Activated effector memory CD4-positive, alpha-beta T cell treated with anti-CD3 and anti-CD28 coated beads, Interleukin-2, amount 50 U/mL, for 16 hours (primary cell): ENCODE data around the gene TSC22D1.

Source experiments
- DNase-seq: peaks from one replicate; pipeline ENCODE4 v3.0.0-alpha.2; 2020

The TSC22D1 gene

DNA sequence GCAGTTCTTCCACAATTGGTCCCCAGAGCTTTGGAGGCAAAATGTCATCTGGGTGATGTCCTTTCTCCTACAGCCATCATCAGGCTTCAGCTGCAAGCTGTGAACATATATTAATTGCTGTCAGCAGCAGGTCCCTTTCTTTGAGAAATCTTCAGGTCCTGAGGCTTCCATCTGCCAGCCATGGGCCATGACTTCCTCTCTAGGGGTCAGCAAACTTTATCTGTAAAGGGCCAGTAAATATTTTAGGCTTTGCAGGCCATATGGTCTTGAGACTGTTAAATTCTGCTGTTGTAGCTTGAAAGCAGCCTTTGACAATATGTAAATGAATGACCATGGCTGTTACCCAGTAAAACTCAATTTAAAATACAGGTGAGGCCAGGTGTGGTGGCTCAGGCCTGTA, 175.4 kb downstream of the TSC22D1 start:
- DNase-seq: no peak

DNA sequence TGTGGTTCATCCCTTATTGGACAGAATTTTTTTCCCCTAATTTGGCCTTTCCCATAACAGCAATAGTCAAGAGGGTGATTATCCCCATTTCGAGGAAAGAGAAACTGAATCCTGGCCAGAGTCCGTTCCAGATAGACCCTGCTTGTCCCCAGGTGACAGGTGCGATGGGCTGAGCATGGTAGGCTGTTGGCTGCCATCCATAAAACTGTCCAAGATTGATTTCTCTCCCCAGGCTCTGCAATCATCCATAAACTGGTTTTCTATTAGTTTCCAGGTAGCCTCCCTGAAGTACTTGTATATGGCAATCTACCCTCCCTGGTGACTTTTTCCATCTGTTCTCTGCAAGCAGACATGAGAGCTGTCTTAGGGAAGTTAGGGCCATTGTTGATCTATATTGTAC, 177.1 kb downstream of the TSC22D1 start:
- no peak for DNase-seq

DNA sequence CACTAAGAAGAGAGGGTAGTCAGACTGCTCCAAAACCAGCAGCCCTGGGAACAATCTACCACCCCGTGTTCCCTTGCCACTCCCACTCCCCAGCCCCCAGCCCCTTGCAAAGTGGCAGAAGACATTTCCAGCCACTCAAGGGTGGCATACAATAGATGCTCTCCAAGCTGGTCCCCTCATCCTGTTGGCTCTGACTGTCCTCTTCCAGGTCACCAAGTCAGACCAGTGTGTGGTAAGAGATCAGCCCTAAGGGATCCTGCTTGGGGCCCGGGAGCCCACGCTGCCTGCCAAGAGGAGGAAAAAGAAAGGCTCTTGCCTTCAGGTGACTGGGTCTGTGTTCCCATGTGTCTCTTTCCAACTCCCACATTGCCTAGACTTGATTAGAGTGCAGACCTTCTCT, 177.5 kb downstream of the TSC22D1 start:
- DNase-seq: no peak

DNA sequence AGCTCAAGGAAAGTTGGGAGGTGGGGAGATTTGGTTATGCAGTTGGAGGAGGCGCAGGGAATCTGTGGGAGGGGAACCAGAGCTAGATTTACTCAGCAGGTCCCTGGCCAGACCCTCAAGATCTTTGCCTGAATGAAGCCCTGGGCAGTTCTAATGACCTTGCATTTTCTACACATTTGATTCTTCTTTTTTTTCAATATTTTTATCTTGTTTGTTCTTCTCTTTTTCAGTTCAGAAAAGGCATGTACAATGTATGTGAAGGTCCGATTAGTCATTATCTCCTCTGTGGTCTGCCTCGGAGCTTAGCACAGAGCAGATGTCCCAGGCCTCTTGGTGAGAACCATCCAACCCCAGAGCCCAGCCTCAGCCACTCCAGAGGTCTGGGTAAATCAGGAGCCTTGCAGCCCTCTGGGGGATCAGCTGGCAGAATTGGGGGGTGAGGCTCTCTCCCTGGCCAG, 178.3 kb downstream of the TSC22D1 start:
- no peak for DNase-seq

DNA sequence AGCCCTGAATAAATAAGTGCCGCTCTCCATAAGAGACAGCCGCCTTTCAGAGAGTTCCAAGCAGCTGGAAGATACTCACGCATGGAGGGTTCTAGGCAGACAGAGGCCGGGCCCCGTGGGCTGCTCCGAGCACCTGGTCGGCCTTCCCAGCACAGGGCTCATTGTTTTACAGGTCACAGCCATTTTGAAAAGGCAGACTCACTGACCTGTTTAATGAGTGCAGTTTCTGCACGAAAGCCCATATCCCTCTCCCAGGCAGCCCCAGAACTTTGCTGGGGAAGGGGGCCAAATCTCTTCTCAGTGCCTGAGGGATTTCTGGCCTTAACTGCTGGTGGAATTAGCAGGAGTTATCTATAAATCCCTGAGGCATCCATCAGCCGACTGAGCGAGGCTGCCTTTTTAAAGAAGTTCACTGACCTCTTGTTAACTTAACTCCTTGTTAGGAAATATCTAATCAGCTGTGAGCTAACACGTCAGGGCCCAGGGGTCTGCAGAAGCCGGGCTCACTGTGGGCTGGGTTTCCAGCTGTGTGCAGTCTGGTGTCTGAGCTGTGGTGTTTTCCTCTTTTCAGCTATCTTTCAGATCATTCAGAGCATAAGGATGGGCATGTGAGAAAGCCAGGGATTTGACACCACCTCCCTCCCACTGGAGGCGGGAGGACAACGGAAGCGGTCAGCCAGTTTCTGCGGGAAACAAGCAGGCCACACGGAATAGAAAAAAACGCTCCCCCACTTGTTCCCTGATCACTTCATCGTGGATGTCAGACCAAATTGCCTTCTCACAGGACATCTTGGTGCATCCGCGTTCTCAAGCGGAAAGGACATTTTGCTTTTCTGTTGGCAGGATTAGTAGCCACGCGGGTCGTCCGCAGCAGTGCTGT, 179.2 kb downstream of the TSC22D1 start:
- DNase-seq: no peak

DNA sequence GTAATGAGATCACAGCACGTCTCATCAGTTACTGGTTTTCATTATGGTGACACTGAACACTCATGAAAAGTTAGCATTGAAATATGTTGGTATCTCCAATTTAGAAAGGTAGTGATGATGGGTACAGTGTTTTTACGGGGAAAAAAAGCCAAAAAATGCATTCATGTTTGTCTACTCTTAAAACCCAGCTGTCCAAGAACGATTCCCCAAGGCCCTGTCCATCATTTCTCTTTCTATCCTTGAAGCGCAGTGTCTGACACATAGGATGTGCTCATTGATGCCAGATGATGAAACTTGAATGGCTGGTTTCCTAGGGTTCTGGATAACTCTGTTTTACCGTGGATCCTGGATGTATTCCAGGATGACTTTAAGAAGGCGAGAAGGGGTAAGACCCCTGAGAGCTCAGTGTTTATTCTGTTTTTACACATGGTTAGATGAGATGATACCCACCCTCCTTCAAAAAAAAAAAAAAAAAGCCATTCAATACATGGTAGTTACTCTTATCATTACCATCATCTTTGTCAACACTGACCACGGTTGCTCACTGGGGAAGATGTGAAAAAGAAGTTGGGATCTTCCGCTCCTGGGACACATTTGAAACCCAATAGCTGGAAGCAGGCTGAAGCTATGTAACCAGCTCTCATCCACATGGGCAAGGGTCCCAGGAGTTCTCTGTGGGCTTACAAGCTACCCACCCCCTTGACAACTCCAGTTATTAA, 180.0 kb downstream of the TSC22D1 start:
- DNase-seq: no peak

DNA sequence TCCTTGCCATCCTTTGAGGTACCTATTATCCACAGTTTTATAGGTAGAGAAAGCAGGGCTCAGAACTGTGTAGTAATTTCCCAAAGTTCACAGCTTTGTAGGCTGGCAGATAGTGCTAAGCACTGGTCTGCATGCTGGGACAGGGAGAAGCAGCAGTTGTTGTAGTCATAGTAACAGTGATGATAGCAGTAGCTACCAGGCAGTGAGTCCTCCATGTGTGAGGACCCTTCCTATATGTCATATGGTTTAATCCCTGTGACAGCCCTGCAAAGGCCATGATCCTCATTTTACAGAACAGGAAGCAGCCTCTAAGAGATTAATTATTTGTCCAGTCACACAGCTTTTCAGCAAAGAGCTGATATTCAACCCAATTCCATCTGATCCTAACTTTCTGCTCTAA, 181.5 kb downstream of the TSC22D1 start:
- DNase-seq: no peak

DNA sequence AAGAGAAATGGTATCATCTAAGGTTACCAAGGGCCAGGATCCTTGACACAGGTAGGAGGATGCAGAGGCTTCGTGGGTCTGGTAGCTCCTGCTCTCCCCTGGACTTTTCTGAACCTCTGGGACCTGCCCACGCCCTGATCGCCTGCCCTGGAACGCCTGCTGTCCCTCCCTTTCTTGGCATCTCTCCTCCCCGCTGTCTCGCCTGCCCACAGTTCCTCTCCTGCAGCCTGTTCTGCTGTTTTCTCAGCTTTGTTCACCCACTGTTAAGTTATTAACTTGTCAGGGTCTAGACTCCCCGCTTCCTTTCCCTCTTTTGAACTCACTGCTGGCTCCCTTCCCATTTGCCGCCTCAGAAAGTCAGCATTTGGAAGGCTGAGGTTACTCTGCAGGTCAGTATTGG, 182.7 kb downstream of the TSC22D1 start:
- no peak for DNase-seq

DNA sequence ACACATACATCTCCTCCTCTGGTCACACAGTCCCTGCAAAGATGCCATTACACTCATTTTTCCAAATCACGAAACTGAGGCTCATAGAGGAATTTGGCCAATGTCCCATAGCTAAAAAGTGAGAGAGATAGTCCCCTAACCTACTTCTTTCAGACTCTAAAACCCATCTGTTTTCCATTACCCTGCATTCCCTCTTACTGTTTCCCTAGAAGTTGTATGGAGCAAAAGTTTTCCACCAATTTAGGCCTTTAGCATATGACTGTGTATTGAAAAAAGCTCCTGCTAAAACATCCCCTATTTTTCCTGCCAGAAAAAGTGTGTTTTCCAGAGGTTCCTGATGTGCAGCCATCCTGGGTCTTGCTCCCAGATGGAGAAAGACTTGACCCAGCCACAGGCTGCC, 186.3 kb downstream of the TSC22D1 start:
- DNase-seq: no peak

DNA sequence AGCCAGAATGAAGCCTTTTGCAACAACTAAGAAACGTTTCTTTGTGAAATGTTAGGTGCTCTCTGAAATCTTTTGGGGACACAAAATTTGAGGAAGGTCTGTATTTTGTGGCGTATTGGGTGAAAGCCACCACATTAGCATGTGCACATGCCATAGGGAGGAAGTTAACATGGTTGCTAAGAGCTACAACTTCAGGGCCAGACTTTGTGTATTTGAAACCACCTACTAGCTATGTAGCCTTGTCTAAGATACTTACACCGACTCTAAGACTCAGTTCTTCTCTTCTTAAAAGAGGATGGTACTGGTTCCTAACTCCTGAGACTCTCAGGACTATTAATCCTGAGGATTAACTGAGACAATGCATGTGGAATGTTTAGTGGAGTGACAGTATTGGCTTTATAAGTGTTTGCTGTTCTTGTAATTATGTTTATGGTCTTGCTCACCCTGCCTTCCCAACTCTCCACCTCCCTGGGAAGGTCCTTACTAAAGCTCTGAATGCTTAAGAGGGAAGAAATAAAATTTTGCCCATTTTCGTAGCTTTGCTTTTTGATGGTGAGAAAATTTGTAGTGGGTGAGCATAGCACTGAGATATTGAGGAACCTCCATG, 187.0 kb downstream of the TSC22D1 start:
- DNase-seq: no peak

DNA sequence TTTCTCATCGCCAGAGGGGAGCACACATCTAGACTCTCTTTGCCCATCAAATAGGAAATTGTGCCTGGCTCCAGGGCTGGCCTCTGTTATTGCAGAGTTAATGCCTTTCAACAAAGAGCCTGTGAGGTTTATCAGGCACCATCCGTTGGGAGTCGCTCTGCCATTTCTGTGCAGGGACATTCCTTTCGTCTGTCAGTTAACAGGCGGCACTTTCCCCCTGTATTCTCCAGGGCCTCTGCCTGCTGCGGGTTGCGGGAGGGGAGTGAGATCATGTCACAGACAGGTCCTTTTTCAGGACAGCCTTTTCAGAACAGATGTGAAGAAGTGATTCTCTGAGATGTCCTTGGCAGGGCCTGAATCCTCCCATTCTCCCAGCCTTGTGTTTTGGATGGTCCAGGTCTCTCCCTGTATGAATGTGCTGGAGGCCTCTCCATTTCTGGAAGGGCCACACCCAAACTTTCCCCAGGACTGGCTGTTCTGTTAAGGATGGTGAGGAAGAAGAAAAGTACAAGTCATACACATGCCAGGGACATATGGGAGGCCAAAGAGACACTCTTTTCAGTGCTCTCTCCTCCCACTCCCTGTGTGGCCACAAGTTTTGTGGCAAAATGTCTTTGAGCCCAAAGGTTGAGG, 187.6 kb downstream of the TSC22D1 start:
- no peak for DNase-seq

DNA sequence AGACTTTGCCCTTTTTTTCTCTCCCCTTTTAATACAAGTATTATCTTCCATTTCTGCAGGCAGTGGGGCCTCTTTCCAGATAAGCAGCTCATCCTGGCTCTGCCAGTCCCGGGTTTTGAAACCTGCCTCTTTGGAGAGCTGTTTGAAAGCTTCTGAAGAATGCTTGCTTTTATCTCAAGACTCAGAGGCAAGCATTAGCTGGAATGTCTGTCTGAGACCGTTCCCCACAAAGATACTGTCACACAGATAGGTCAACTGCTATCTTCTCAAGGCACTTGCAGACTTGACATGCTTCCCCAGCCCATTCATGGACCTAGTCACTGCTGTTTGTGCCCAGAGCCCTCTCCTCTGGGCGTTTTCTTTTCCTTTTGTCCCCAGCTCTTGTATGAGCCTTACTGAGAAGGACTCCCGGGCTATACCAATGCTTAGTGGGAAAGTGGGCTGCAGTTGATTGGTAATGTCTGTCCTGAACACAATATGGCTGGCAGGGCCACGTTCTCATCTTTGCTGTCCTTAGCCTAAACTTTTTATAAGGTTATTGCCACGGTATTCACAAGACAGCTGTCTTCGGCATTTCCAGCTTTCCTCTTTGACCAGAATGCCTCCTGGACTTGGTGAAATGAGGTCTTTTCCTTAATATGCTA, 189.1 kb downstream of the TSC22D1 start:
- no peak for DNase-seq

DNA sequence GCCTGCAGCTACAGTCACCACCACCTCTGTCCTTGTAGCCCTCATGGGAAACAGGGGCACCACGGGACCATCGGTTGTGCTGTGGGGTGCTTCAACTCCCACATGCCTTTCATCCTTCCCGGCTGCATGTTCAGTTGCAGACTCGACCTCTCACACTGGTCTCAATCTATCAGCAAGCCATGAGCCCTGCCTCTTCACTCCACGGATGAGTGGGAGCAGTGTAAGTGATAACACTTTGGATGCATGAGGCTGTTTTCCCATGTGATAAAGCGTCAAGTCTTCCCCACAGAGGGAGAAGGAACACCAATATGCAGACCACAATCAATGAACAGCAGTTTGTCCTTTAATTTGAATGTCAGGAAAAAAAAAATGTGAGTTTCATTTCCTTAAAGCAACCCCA, 190.3 kb downstream of the TSC22D1 start:
- no peak for DNase-seq

DNA sequence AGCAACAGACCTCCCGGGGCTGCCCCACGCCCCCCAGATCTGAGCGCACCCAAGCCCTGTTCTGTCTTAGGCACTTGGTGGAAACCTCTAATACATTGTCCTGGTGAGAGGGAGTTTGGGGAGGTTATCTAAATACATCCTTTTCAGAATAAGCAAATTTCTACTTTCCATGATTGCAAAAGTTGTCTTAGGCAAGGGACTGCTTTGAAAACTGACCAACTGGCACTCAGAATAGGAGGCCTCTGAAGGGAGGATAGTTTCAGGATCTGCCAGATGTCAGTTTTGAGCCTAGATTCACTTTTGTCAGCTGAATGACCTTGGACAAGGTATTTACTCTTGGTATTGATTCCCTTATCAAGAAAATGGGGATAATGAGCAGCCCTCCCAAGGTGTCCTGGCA, 190.7 kb downstream of the TSC22D1 start:
- DNase-seq: no peak

DNA sequence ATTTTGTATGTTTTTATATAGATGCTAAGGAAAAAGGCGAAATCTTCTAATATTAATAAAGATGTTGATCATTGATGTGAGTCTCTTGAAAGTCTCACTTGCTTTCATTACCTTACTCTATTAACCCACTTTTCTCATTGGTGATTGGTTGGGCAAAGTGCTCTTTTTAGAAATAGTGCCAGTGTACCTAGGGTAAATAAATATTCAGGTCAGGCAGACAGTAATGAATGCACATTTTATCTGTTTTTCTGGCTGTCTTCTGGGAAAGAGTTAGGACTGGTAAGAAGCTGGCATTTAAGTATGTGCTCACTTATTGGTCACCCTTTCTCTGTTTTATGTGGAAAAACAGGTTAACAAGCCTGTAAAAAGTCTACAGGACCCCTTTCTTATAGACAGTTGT, 191.4 kb downstream of the TSC22D1 start:
- no peak for DNase-seq

DNA sequence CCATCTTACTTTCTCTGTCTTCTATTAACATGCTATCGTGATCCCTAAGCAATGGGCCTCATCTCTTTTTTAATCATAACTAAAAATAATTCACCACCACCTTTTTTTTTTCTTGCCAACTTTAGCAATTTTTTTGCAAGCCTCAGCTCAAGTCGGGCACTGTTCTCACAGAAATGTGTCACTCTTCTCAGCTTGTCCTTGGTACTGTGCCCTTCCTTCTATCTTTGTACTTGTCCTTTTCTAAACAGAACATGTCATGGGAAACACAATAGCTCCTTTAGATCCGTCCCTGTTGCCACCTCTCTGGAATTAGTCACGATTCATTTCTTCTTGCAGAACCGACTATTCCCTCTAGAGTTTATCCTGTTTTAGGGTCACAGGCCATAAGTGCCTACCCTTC, 192.2 kb downstream of the TSC22D1 start:
- no peak for DNase-seq

DNA sequence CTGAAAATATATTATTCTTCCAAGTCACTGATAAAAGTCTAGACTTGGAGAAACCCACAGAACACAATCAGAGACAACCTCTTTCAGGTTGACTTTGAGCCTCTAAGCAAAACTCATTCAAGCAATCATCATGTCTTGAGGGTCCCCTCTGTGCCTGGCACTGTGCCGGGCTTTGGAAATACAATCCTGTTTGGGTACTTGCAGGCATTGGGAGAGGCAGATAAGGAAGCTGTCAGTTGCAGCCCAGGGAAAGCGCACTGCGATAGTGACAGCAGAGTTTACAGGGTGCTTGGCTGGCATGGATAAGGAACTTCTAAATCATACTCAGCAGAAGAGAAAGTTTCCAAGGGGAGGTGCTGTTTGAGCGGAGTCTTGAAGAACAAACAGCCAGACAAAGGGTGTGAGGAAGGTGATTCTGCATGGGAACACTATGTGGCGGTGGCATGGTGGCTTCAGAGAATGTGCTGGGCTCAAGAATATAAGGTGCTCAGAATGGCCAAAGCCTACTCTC, 193.4 kb downstream of the TSC22D1 start:
- no peak for DNase-seq
